GM18867 (cell line): ENCODE data around the gene HDAC8.
"Not testable (repeated sequence)": the region's sequence is repeated elsewhere in the genome, so short reads cannot be mapped to it uniquely, and the experiment has no call there.

Source experiments
- ATAC-seq: cut with Tn5 transposase; IDR thresholded peaks from one replicate; pipeline ENCODE4 v1.9.1; 2021; ENCODE audit warnings: mild to moderate bottlenecking, moderate library complexity; ENCODE audit not compliant: unreplicated experiment

The HDAC8 gene

DNA sequence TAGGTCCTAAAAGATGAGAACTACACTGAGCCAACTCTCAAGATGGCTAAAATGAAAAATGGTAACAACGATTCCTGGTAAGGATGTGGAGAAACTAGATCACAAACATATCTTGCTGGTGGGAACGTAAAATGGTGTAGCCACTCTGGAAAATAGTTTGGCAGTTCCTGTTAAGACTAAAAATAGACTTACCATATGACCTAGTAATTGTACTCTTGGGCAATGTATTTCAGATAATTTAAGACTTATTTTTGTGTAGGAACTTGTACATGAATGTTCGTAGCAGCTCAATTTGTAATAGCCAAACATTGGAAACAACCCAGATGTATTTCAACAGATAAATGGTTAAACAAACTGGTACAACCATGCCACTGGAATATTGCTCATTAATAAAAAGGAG lies 106.2 kb downstream of the HDAC8 start:
- ATAC-seq = no peak

DNA sequence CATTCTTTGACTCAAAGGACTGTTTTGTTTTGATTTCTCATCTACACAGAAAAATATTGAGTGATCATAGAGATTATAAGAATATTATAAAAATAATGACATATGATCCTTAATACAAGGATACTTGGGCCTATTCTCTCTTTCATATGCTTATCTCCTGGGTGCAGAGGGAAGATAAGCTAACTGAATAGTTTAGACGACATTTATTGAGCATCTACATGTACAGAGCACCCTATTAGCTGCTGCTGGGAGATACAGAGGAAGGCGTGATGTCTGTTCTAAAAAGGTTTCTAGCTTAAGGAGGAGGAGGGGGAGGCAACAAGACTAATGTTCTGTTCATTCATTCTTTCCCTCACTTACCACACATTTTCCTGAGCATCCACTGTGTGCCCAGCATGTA lies 106.8 kb downstream of the HDAC8 start:
- ATAC-seq = no peak

DNA sequence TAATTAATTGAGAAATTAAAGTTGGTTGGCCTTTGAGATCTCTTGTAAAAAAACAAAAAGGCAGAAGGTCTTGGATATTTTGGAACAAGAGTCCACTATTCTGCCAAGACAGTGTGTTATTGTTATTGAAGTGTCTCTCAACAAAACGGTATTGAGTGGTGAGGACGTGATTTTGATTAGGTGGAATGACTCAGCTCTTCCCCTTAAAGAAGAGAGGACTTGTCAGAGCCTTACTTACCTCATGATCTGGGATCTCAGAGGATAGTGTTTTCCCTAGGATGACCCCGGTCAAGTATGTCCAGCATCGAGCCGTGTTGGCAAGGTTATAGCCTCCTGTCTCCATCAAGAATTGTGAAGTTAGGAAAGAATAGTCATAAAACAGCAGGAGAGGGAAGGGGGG lies 110.9 kb downstream of the HDAC8 start:
- no peak for ATAC-seq

DNA sequence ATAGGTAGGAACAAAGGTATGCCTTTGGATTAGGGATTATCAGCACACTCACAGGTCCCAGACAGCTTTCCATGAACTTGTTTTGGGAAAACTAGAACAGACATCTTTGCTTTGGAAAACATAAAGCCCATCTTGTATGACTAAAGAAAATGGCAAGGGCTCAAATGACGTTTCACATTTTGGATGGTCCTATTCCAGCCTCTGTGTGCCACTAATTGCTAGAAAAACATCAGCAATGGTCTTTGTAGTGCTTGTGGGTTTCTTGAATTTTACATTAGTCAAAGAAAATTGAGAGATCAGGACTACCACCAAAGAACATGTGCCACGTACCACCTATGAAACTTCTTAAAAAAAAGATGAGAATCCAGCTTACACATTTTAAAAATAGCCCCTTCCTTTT lies 111.4 kb downstream of the HDAC8 start:
- no peak for ATAC-seq

DNA sequence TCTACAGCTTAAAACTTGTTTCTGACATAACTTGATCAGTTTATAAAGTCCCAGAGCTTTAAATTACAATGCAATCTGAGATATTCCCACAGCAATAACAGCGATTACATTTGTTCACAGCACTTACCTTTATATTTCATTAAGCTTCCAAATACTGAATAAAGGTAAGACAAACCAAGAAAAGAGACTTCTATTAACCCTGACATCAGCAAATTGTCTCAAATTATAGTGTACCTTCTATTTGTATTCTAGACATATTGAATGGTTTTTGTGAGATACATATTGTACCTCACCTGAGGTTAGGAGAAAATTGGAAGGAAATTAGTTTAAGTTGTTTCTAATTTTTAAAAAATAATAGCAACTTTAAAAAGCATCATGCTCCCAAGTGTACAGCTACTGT lies 111.9 kb downstream of the HDAC8 start:
- no peak for ATAC-seq

DNA sequence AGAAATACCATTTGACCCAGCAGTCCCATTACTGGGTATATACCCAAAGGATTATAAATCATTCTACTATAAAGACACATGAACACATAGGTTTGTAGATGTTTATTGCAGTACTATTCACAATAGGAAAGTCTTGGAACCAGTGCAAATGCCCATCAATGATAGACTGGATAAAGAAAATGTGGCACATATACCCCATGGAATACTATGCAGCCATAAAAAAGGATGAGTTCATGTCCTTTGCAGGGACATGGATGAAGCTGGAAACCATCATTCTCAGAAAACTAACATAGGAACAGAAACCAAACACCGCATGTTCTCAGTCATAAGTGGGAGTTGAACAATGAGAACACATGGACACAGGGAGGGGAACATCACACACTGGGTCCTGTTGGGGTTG lies 123.6 kb downstream of the HDAC8 start:
- ATAC-seq = not testable (repeated sequence)

DNA sequence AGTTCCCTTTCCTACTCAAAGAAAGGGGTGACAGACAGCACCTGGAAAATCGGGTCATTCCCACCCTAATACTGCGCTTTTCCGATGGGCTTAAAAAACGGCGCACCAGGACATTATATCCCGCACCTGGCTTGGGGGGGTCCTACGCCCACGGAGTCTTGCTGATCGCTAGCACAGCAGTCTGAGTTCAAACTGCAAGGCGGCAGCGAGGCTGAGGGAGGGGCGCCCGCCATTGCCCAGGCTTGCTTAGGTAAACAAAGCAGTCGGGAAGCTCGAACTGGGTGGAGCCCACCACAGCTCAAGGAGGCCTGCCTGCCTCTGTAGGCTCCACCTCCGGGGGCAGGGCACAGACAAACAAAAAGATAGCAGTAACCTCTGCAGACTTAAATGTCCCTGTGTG lies 131.9 kb downstream of the HDAC8 start:
- not testable (repeated sequence) for ATAC-seq

DNA sequence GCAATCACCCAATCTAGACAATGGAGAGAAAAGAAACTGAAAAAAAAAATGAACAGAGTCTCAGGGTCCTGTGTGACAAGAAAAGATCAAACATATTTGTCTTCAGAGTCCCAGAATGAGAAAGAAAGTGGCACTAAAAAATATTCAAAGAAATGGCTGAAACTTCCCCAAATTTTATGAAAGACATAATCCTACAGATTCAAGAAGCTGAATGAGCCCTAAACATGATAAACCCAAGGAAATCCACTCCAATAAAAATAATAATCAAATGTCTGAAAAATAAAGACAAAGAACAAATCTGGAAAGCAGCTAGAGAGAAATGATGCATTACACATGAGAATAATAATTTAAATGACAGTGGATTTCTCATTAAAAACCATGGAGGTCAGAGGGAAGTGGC lies 136.6 kb downstream of the HDAC8 start:
- ATAC-seq = no peak

DNA sequence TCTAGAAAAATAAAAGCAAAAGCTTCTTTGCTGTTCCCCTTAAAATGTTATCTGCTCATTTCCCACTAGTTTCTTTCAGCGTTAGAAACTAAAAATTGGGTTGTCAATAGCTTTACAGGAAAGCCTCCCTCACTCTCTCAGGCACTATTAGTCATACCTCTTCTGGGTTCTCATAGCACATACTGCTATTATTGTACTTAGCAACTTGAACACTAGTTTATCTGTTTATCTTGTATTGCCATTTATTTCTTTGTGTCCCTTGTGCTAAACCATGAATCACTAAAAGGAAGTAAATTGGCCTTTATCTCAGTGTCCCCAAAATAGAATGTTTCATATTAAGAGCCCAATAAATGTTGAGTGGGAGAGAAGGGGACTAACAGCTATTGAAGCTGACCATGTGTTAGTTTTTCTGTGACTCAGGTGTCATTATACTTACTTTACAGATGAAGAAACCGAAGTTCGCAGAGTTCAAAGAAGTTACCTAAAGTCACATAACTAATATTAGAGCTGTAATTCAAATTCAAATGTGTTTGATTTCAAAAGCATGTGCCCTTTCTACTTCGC lies 142.2 kb downstream of the HDAC8 start:
- no peak for ATAC-seq

DNA sequence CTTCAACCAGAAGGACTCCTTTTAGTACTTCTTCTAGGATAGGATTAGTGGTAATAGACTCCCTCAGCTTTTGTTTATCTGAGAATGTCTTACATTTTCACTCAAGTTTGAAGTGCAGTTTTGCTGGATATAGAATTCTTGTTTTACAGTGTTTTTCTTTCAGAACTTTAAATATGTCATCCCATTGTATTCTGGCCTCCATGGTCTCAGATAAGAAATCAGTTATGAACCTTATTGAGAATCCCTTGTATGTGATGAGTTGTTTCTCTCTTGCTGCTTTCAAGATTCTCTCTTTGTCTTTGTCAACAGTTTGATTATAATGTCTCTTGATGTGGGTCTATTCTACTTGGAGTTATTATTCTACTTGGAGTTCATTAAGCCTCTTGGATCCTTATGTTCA lies 150.8 kb downstream of the HDAC8 start:
- ATAC-seq = no peak

DNA sequence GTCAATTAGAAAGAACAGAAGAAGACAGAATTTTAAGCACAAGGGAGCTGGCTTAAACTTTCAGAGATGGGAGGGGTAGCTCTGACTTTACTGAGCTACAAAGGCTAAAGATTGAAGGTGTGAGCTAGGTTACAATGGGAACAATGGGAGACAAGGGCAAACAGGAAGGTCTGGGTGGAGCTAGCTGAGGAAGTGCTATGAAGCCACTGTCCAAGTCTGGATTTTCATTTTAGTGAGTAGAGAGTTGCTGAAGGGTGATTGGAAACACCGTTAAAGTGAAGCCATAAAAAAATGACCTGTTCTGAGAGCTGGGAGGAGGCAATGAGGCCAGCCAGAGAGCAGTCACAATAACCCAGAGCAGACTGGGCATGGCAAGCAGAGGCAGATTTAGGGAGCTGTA lies 162.7 kb downstream of the HDAC8 start:
- ATAC-seq = no peak

DNA sequence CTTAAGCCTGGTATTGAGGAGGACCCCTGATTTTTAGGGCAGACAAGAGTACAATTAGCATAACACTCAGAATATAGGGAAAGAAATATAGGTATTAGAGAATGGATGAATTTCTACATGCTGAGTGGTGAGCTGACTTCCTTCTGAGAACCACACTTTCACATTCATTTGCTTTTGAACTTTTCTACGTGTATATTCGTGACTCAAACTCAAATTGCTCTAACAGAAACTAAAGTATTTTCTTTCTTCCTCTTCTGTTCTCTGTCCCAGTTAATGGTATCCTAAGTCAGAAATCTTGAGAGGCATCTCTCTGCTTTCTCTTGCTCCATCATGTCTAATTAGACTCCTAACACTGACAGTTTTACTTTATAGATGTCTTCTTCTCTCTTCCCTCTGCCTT lies 163.8 kb downstream of the HDAC8 start:
- peak; percentile 73 for ATAC-seq

DNA sequence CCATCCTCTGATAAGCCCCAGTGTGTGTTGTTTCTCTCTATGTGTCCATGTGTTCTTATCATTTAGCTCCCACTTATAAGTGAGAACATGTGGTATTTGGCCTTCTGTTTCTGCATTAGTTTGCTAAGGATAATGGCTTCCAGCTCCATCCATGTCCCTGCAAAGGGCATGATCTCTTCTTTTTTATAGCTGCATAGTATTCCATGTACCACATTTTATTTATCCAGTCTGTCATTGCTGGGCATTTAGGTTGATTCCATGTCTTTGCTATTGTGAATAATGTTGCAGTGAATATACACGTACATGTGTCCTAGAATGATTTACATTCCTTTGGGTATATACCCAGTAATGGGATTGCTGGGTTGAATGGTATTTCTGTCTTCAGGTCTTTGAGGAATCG lies 167.5 kb downstream of the HDAC8 start:
- ATAC-seq = not testable (repeated sequence)

DNA sequence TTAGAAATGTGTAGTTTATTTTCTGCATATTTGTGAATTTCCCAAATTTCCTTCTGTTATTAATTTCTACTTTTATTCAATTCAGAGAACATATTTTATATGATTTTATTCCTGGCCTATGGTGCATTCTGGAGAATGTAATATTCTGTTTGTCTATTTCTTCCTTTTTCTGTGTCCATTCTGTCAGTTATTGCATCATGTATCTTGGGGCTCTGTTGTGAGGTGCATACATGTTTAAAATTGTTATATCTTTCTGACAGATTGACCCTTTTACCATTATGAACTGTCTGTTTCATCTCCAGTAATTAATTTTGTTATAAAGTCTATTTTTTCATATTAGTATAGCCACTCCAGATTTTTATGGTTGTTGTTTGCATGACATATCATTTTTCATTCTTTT lies 170.0 kb downstream of the HDAC8 start:
- ATAC-seq = no peak

DNA sequence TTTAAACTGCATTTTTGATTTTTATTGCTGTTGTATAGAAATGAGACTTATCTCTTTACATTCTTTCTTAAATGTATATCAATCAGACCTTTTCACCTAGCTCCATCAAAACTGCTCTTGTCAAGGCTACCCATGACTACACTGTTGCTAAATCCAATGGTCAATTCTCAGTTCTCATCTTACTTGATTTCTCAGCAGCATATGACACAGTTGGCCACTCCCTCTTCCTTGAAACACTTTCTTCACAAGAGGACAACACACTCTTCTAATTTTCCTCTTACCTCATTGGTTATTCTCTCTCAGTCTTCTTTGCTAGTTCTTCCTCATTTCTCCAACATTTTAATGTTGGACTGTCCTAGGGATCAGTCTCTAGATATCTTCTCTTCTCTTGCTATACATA lies 172.8 kb downstream of the HDAC8 start:
- ATAC-seq = no peak

DNA sequence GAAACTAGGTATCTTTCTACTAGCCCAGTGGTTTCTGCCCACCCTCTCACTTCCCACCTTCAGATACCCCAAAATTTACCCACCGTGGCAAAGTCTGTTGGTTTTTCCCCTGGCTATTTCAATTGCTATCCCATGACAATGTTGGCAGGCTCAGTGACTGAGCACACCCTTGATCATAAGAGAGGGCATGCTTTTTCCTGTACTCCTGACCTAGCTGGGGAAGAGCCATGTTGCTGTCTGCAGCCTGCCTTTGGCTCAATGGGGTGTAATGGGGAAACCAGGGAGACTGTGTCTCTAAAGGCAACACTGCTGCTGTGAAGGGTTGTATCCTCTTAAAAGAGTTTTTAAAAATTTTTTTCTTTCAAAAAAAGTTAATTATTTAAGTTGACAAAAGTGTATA lies 176.5 kb downstream of the HDAC8 start:
- no peak for ATAC-seq

DNA sequence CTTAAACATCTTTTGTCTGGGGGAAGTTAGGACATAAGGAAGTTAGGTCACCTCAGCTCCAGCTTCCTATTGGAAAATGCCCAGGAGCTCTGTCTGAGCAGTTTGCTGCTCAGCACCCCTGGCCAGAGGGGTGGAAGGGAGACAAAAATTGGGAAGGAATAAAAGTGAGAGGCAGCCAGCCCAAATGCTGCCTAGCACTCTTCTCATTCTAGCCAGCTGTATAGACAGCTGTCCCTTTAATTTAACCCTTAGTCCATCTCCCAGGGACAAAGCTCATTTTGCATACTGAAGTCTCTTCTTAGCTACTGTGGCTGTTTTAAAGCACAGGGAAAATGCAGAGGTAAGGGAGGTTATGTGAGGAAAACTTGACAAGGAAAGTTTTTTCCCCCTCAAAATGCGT lies 177.4 kb downstream of the HDAC8 start:
- no peak for ATAC-seq

DNA sequence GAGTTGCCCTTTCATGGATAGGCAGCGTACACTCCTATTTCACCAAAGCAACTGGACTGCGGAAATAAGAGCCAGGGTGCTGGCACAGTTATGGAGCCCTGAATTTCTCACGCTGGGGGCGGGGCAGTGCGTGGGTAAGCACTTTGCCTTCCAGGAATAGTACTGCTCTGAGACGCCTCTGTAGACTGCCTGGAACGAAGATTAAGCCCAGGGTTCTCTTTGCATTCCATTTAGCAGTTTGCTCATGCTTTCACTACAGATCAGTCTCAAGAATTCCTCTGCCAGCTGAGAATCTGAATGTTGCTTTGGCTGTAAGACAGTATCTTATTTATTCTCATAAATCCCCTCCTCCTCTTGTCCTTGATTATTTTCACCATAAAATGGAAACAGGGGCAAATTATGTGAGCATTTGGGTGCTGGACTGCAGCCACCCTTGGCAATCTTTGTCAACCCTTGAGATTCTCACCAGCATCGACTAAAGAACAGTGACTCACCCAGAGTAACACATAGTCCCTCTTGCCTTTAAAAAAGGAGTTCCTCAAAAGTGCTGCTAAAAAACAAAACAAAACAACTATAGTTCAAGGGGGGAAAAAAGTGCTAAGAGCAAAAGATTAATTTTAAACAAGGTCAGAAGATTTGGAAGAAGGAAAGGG lies 178.0 kb downstream of the HDAC8 start:
- no peak for ATAC-seq

DNA sequence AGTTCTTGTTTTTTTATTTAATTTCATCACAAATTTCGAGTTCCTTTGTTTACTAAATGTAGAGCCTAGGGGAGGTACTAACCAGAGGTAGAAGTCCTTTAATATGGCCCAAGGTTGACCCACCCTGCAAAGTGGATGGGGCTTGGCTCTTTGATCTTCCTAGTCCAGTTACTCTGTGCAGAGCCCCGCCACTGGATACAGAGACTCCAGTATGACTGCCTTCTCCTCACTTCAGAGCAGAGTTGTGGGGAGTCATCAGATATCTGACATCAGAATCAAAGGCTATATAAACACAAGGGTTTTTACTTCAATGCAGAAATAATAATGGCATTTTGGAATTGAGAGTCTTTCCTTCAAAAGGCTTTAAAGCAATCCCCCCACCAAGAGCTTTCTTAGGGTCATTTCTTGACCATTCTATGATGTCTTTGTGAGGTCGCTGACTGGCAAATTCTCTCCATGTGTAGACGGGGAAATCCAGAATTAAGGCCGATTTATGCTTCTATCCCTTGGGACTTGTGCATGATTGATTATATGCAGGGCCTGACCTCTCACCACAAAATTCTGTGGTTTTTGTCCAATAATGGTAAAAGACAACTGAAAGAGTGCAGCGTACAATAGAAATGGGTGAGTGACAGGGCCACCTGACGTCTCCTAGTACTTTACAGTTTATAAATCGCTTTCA lies 178.7 kb downstream of the HDAC8 start:
- no peak for ATAC-seq

DNA sequence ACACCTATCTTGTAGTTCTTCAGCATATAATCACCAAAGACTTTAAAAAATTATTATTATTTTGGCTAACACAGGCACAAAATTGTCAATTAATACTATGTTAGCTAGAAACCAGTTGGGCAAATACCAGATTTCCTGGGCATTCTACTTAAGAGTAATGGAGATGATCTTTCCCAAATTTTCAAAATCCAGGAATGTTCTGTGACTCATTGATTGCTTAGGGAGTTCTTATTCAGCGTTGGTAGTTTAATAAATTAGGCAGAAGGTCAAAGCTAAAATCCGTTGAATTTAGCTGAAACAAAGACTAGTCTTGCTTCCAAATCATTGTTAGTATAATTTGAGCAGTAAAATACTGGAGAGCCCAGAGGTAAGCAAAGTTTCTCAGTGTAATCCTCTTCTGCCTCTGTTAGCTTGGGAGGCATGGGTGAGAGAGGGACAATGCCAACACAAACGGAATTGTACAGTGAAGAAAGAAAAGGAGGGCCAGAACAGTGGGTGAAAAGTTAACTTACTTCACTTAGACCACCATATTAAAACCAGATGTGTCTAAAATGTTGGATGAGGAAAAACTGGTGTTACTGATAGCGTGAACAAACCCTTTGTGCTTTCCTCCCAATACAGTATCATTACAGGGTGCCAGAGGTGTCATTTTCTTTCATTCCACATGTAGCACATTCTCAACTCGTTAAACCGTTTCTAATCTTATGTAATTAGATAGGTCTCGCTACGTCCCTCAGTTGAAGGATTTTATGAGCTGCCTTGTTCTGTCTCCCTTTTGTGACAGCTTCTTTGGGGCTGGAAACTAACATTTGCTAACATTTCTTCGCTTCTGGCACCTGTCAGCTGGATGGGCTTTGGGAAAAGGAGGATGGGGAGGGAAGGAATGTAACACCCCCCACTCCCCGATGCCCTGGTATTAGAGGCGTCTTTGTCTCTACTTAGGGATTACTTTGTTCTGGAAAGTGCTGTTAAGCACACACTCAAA lies 179.5 kb downstream of the HDAC8 start:
- no peak for ATAC-seq

DNA sequence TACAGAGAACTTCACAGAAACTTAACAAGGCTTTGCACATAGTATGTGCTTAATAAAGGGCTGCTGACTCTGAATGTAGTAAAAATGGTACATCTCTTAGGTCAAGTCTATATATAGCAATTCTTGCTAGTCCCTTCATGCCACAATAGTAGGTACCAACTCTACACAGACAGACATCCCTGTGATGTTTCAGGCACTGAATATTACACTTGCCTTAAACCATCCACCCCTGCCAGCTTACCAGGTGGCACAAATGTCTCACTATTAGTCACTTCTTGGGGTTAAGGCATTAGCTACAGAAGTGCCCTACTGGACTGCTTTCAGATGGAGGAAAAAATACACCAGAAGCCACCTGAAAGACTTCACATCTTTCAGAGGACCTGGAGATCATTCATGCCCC lies 180.6 kb downstream of the HDAC8 start:
- ATAC-seq = no peak
